ENCODE data around the gene FMNL1.

DNA sequence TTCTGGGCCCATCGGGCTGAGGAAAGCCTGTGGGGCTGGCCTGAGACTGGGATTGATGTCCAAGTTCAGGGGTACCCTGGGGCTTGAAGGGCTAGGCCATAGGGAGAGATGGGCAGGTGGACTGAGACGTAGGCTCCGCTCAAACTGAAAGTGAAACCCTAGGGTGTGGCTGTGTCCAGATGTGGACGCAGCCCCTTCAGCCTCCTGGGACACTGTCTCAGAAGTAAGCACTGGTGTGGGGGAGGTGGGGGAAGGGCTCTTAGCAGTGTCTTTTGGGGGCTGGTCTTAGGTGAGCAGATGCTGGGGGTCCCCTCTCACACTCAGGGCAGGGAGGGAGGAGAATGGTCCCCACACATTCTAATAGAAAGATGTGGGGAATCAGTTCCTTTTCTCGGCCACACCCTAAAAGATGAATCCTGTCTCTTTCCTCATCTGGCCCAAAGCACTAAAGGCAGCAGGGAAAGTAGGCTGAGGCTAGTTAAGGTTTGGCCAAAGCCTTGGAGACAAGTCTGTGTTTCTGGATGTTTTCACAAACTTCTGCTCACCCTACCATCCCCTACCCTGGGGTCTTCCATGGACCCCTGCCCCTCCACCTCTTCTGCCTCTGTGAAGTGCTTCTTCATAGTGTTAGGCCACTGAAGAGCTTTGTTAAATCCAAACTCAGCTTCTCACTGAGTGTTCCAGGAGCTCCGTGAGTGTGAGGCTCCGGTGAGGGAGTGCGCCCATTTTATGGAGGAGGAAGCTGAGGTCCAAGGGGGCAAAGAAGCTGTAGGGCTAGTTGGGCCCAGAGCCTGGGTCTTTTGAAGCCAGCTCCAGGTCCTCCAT lies 5.6 kb downstream of the FMNL1 start:
- TF ChIP-seq CTCF (IDR thresholded peaks at IDR 0.05 in 4 of 5, conservative IDR thresholded peaks at IDR 0.05 in 1 of 5) = no peak
- no peak for TF ChIP-seq POLR2A (IDR thresholded peaks at IDR 0.05)
